Neuronal stem cell (in vitro differentiated cells): ENCODE measurements around the gene MPPED2.
"Not testable (repeated sequence)": the region's sequence is repeated elsewhere in the genome, so short reads cannot be mapped to it uniquely, and the experiment has no call there.

Experiments
- DNase-seq: peaks from one replicate; pipeline ENCODE4 v3.0.0-alpha.2; 2013; ENCODE audit warnings: low spot score
- H2AFZ ChIP-seq: one replicate; pipeline ENCODE4 v1.6.1; 2013; ENCODE audit warnings: mild to moderate bottlenecking, low read length, inconsistent platforms
- H2AK5ac ChIP-seq: 2 replicates; pipeline ENCODE4 v1.6.1; 2013; ENCODE audit warnings: low read depth, mild to moderate bottlenecking, inconsistent platforms, low read length, moderate library complexity, mixed read lengths
- H2BK120ac ChIP-seq: 2 replicates; pipeline ENCODE4 v1.6.1; 2013; ENCODE audit warnings: low read depth, mild to moderate bottlenecking, inconsistent platforms, low read length, moderate library complexity, mixed read lengths
- H2BK12ac ChIP-seq: one replicate; pipeline ENCODE4 v1.6.1; 2013; ENCODE audit warnings: low read length, inconsistent platforms
- H2BK15ac ChIP-seq: 2 replicates; pipeline ENCODE4 v1.6.1; 2013; ENCODE audit warnings: mild to moderate bottlenecking, low read length, inconsistent platforms, mixed read lengths
- H2BK5ac ChIP-seq: one replicate; pipeline ENCODE4 v1.6.1; 2013; ENCODE audit warnings: inconsistent platforms, mild to moderate bottlenecking, low read length, moderate library complexity
- H3K14ac ChIP-seq: one replicate; pipeline ENCODE4 v1.6.1; 2013; ENCODE audit warnings: low read length, inconsistent platforms
- H3K18ac ChIP-seq: 2 replicates; pipeline ENCODE4 v1.6.1; 2013; ENCODE audit warnings: low read length, inconsistent platforms
- H3K23ac ChIP-seq: 2 replicates; pipeline ENCODE4 v1.6.1; 2013; ENCODE audit warnings: low read depth, mild to moderate bottlenecking, mixed read lengths, low read length, inconsistent platforms; ENCODE audit not compliant: poor library complexity
- H3K27ac ChIP-seq: replicated peaks from 3 replicates; pipeline ENCODE4 v1.5.1; 2013; ENCODE audit warnings: low read length, inconsistent platforms
- H3K27me3 ChIP-seq, 3 experiments: 2 replicates each; pipeline ENCODE4 v1.6.1; 2013; ENCODE audit warnings: low read length in 3 of 3, mild to moderate bottlenecking in 2 of 3, inconsistent platforms in 1 of 3, low read depth in 1 of 3, mixed read lengths in 1 of 3, moderate library complexity in 1 of 3; ENCODE audit not compliant: control insufficient read depth in 3 of 3, insufficient read depth in 3 of 3
- H3K36me3 ChIP-seq, 2 donors: replicated peaks in 1 of 2; 2 replicates each; pipeline ENCODE4 v1.6.1; 2013; ENCODE audit warnings: low read length in 2 of 2; ENCODE audit not compliant: control insufficient read depth in 2 of 2, insufficient read depth in 2 of 2
- H3K4ac ChIP-seq: 2 replicates; pipeline ENCODE4 v1.6.1; 2013; ENCODE audit warnings: inconsistent platforms, mild to moderate bottlenecking, low read length, moderate library complexity
- H3K4me1 ChIP-seq, 2 donors: 1 replicate in 1 of 2; 2 replicates in 1 of 2; pipeline ENCODE4 v1.6.1; 2013; ENCODE audit warnings: low read length in 2 of 2, low read depth in 1 of 2; ENCODE audit not compliant: control insufficient read depth in 2 of 2, insufficient read depth in 1 of 2
- H3K4me2 ChIP-seq: one replicate; pipeline ENCODE4 v1.6.1; 2013; ENCODE audit warnings: mild to moderate bottlenecking, low read length, inconsistent platforms; ENCODE audit not compliant: insufficient read depth, poor library complexity, severe bottlenecking
- H3K4me3 ChIP-seq, 2 donors: 2 replicates each; pipeline ENCODE4 v1.5.1; 2013; ENCODE audit warnings: low read length in 2 of 2, mild to moderate bottlenecking in 2 of 2, inconsistent platforms in 1 of 2, moderate library complexity in 1 of 2
- H3K79me1 ChIP-seq: one replicate; pipeline ENCODE4 v1.6.1; 2013; ENCODE audit warnings: low read depth, mild to moderate bottlenecking, inconsistent platforms, low read length, moderate library complexity
- H3K9ac ChIP-seq: one replicate; pipeline ENCODE4 v1.6.1; 2013; ENCODE audit warnings: mild to moderate bottlenecking, low read depth, low read length, inconsistent platforms; ENCODE audit not compliant: poor library complexity
- H3K9me3 ChIP-seq, 2 donors: replicated peaks in 1 of 2; 2 replicates each; pipeline versions ENCODE3 to v1.6.1; 2013; ENCODE audit warnings: low read length in 2 of 2, mild to moderate bottlenecking in 2 of 2, inconsistent platforms in 1 of 2, low read depth in 1 of 2, mixed read lengths in 1 of 2, moderate library complexity in 1 of 2; ENCODE audit not compliant: control insufficient read depth in 2 of 2, insufficient read depth in 1 of 2
- H4K8ac ChIP-seq: one replicate; pipeline ENCODE4 v1.6.1; 2013; ENCODE audit warnings: low read depth, mild to moderate bottlenecking, inconsistent platforms, low read length, moderate library complexity
- H4K91ac ChIP-seq: one replicate; pipeline ENCODE4 v1.6.1; 2013; ENCODE audit warnings: low read length, low read depth, mild to moderate bottlenecking, inconsistent platforms; ENCODE audit not compliant: poor library complexity
- WGBS, 2 donors: extraction: QIAGEN DNeasy Blood & Tissue Kit; methylation state at CpG; one replicate each; pipeline ENCODE4 v1.1.7; 2013; ENCODE audit warnings: missing lambda C conversion rate in 2 of 2, mixed read lengths in 1 of 2; ENCODE audit not compliant: insufficient read length in 2 of 2, insufficient replicate concordance in 1 of 2; ENCODE audit errors: extremely low coverage in 2 of 2; 5-methylcytosine and 5-hydroxymethylcytosine counted together

Gene MPPED2

GRCh38 chr11:30561691-30562415 is 24.3 kb downstream of the MPPED2 start:
- Histone ChIP-seq H3K27me3 (no peaks in the 10 kb centered on the region), H3K27ac (no peak overlapping the region), H2BK120ac (no peak overlapping the region), H3K4me1 (peaks cover 0 to 3% of the 10 kb centered on the region in 2 donors), H3K18ac (no peak overlapping the region), H3K36me3 (no peaks in the 10 kb centered on the region), H3K4me3 (no peak overlapping the region), H2BK5ac (no peak overlapping the region), H4K91ac (no peak overlapping the region), H3K23ac (no peak overlapping the region), H2BK15ac (no peak overlapping the region), H4K8ac (no peak overlapping the region), H3K79me1 (no peaks in the 10 kb centered on the region), H3K9me3 (peaks cover 0 to 3% of the 10 kb centered on the region in 2 donors), H2BK12ac (no peak overlapping the region), H2AK5ac (no peak overlapping the region), H3K4ac (no peak overlapping the region), H3K9ac (no peak overlapping the region), H3K4me2 (no peak overlapping the region), H3K14ac (no peak overlapping the region), H2AFZ (no peak overlapping the region)
- no CpG with 5 or more reads among the region's 1 CpG for WGBS, 2 donors
- DNase-seq = no peak

GRCh38 chr11:30560206-30561106 is 25.7 kb downstream of the MPPED2 start:
- Histone ChIP-seq H3K23ac (no peak overlapping the region), H2AK5ac (no peak overlapping the region), H2BK120ac (no peak overlapping the region), H2AFZ (no peak overlapping the region), H3K4me1 (peaks cover 0 to 3% of the 10 kb centered on the region in 2 donors), H2BK15ac (no peak overlapping the region), H4K8ac (no peak overlapping the region), H3K4me2 (no peak overlapping the region), H3K27me3 (no peaks in the 10 kb centered on the region), H2BK12ac (no peak overlapping the region), H4K91ac (no peak overlapping the region), H3K27ac (no peak overlapping the region), H3K36me3 (no peaks in the 10 kb centered on the region), H3K9ac (no peak overlapping the region), H3K79me1 (no peaks in the 10 kb centered on the region), H3K18ac (no peak overlapping the region), H3K14ac (no peak overlapping the region), H3K4me3 (no peak overlapping the region), H2BK5ac (no peak overlapping the region), H3K4ac (no peak overlapping the region), H3K9me3 (peaks cover 0 to 3% of the 10 kb centered on the region in 2 donors)
- no CpG with 5 or more reads among the region's 7 CpGs for WGBS, 2 donors
- no peak for DNase-seq

GRCh38 chr11:30559004-30559403 is 27.1 kb downstream of the MPPED2 start:
- no peak overlapping the region for H4K91ac ChIP-seq
- no peak for DNase-seq
- no peak overlapping the region for H3K23ac ChIP-seq

GRCh38 chr11:30554587-30554986 is 31.6 kb downstream of the MPPED2 start:
- not testable (repeated sequence) for DNase-seq, H3K4me2 ChIP-seq, H3K36me3 ChIP-seq, H3K9me3 ChIP-seq, H4K8ac ChIP-seq, H3K23ac ChIP-seq, H3K18ac ChIP-seq, H2BK15ac ChIP-seq, H3K4me1 ChIP-seq, H2BK5ac ChIP-seq, H3K4ac ChIP-seq, H3K79me1 ChIP-seq, H2AK5ac ChIP-seq, H3K14ac ChIP-seq, H3K4me3 ChIP-seq, H3K9ac ChIP-seq, H3K27ac ChIP-seq, H2AFZ ChIP-seq, H2BK12ac ChIP-seq, H3K27me3 ChIP-seq, H4K91ac ChIP-seq, H2BK120ac ChIP-seq
- no CpG with 5 or more reads among the region's 6 CpGs for WGBS, 2 donors

More at GRCh38 chr11:30559004-30559403, 27.1 kb downstream of the MPPED2 start:
- Histone ChIP-seq H3K4me1 (peaks cover 0 to 3% of the 10 kb centered on the region in 2 donors), H3K27me3 (no peaks in the 10 kb centered on the region), H2AFZ (no peak overlapping the region), H4K8ac (no peak overlapping the region), H3K79me1 (no peaks in the 10 kb centered on the region), H3K4me3 (no peak overlapping the region), H3K4me2 (no peak overlapping the region), H2BK5ac (no peak overlapping the region), H3K4ac (no peak overlapping the region), H2AK5ac (no peak overlapping the region), H3K36me3 (no peaks in the 10 kb centered on the region), H2BK15ac (no peak overlapping the region), H3K14ac (no peak overlapping the region), H3K18ac (no peak overlapping the region), H2BK12ac (no peak overlapping the region), H3K9me3 (peaks cover 0 to 3% of the 10 kb centered on the region in 2 donors), H2BK120ac (no peak overlapping the region), H3K9ac (no peak overlapping the region), H3K27ac (no peak overlapping the region)
- WGBS, 2 donors = no CpG with 5 or more reads among the region's 1 CpG
